Astrocyte (in vitro differentiated cells and primary cell): Measurements from ENCODE around the gene HTR3C. TPM values are rescaled to one million over a fixed set of nuclear protein-coding genes. Genes with fewer than 3 reads are reported as not detected.

ENCODE experiments used
- DNase-seq: peaks from one replicate; pipeline ENCODE4 v3.0.0-alpha.2; 2010; ENCODE audit warnings: low read depth
- FAIRE-seq: peaks from 2 replicates; lab custom pipeline; 2011; peaks lifted over from hg19 to GRCh38; lab: Jason Lieb, UNC
- H2AFZ ChIP-seq: 2 replicates; pipeline ENCODE4 v1.6.0; 2012; ENCODE audit warnings: low read depth, low read length, inconsistent platforms
- H3K27ac ChIP-seq: 2 replicates; pipeline ENCODE4 v1.5.1; 2011; ENCODE audit warnings: low read depth, low read length, inconsistent platforms
- H3K27me3 ChIP-seq: 2 replicates; pipeline ENCODE4 v1.6.0; 2011; ENCODE audit warnings: low read length, inconsistent platforms; ENCODE audit not compliant: insufficient read depth
- H3K36me3 ChIP-seq: 2 replicates; pipeline ENCODE4 v1.5.1; 2011; ENCODE audit warnings: low read length, inconsistent platforms; ENCODE audit not compliant: insufficient read depth
- H3K4me1 ChIP-seq: 2 replicates; pipeline ENCODE4 v1.5.1; 2011; ENCODE audit warnings: low read length, inconsistent platforms; ENCODE audit not compliant: insufficient read depth
- H3K4me2 ChIP-seq: 2 replicates; pipeline ENCODE4 v1.6.0; 2012; ENCODE audit warnings: low read length, inconsistent platforms
- H3K4me3 ChIP-seq: 2 replicates; pipeline ENCODE4 v1.5.1; 2011; ENCODE audit warnings: low read depth, mild to moderate bottlenecking, low read length, inconsistent platforms; ENCODE audit not compliant: insufficient read depth
- H3K79me2 ChIP-seq: 2 replicates; pipeline ENCODE4 v1.6.0; 2012; ENCODE audit warnings: mild to moderate bottlenecking, low read length, inconsistent platforms; ENCODE audit not compliant: insufficient read depth
- H3K9ac ChIP-seq: 2 replicates; pipeline ENCODE4 v1.6.0; 2012; ENCODE audit warnings: mild to moderate bottlenecking, low read length, inconsistent platforms
- H3K9me3 ChIP-seq: 2 replicates; pipeline ENCODE4 v1.5.1; 2012; ENCODE audit warnings: low read depth, mild to moderate bottlenecking, low read length, inconsistent platforms; ENCODE audit not compliant: insufficient read depth
- H4K20me1 ChIP-seq: 2 replicates; pipeline ENCODE4 v1.6.0; 2012; ENCODE audit warnings: low read length, inconsistent platforms; ENCODE audit not compliant: insufficient read depth
- H3K27ac Mint-ChIP-seq: one replicate; pipeline ENCODE4 v1.8.0; 2021; ENCODE audit warnings: mild to moderate bottlenecking, mixed read lengths; ENCODE audit not compliant: unreplicated experiment
- H3K27me3 Mint-ChIP-seq: one replicate; pipeline ENCODE4 v1.8.0; 2021; ENCODE audit warnings: low read depth, mixed read lengths; ENCODE audit not compliant: unreplicated experiment
- H3K36me3 Mint-ChIP-seq: one replicate; pipeline ENCODE4 v1.8.0; 2021; ENCODE audit warnings: low read depth, mixed read lengths; ENCODE audit not compliant: unreplicated experiment
- H3K4me1 Mint-ChIP-seq: one replicate; pipeline ENCODE4 v1.8.0; 2021; ENCODE audit warnings: low read depth, mixed read lengths; ENCODE audit not compliant: unreplicated experiment
- H3K4me3 Mint-ChIP-seq: one replicate; pipeline ENCODE4 v1.8.0; 2021; ENCODE audit warnings: mild to moderate bottlenecking, moderate library complexity, mixed read lengths; ENCODE audit not compliant: unreplicated experiment
- H3K9me3 Mint-ChIP-seq: one replicate; pipeline ENCODE4 v1.8.0; 2021; ENCODE audit warnings: mild to moderate bottlenecking, mixed read lengths; ENCODE audit not compliant: unreplicated experiment
- CTCF ChIP-seq: IDR thresholded peaks from 2 replicates; pipeline ENCODE4 v1.5.1; 2011; ENCODE audit warnings: low read depth, mild to moderate bottlenecking, inconsistent platforms, low read length, moderate library complexity; ENCODE audit not compliant: insufficient read depth
- EZH2 ChIP-seq: IDR thresholded peaks from 2 replicates; pipeline ENCODE4 v1.6.1; 2012; ENCODE audit warnings: mild to moderate bottlenecking, low read length, inconsistent platforms; ENCODE audit not compliant: insufficient read depth
- total RNA-seq: library from RNA; stranded (reverse); gene quantifications from 2 replicates; pipeline ENCODE4 v1.2.1, GENCODE V29; 2021

HTR3C gene
- total RNA-seq, 1 donor from 2014 or later = not detected

- no peaks in the 10 kb centered on the region for H3K79me2 ChIP-seq
- no peak overlapping the region for H3K4me3 ChIP-seq
- no peaks in the 10 kb centered on the region for H3K4me1 ChIP-seq
- H3K4me1 Mint-ChIP-seq = no peaks in the 10 kb centered on the region
- H3K9me3 Mint-ChIP-seq = no peaks in the 10 kb centered on the region
- no peak overlapping the region for H3K4me3 Mint-ChIP-seq
- H3K9me3 ChIP-seq = no peaks in the 10 kb centered on the region
- H3K4me2 ChIP-seq = no peak overlapping the region
- no peak overlapping the region for H3K27ac ChIP-seq
- FAIRE-seq (no peak), DNase-seq (no peak)
- H3K9ac ChIP-seq = no peak overlapping the region
- H3K27me3 ChIP-seq = peaks cover 10% of the 10 kb centered on the region
- H4K20me1 ChIP-seq = no peaks in the 10 kb centered on the region
- no peak overlapping the region for H3K27ac Mint-ChIP-seq
- no peaks in the 10 kb centered on the region for H3K36me3 ChIP-seq
- no peak overlapping the region for H2AFZ ChIP-seq
- no peak for TF ChIP-seq EZH2
- no peak for TF ChIP-seq CTCF
- H3K36me3 Mint-ChIP-seq = no peaks in the 10 kb centered on the region
- H3K27me3 Mint-ChIP-seq = peaks cover 26% of the 10 kb centered on the region
These were observed 2.5 kb upstream of the HTR3C start for GRCh38 chr3:184050217-184050847.

GRCh38 chr3:184058029-184058428 lies 5.2 kb downstream of the HTR3C start:
- FAIRE-seq = no peak
- H3K4me3 ChIP-seq = no peak overlapping the region
- peaks cover 22% of the 10 kb centered on the region for H3K27me3 Mint-ChIP-seq
- no peaks in the 10 kb centered on the region for H3K36me3 Mint-ChIP-seq
- peak overlapping the region; percentile 60 for H2AFZ ChIP-seq
- H3K79me2 ChIP-seq = no peaks in the 10 kb centered on the region
- H3K27ac Mint-ChIP-seq = no peak overlapping the region
- H3K4me3 Mint-ChIP-seq = no peak overlapping the region
- no peak overlapping the region for H3K9ac ChIP-seq
- no peaks in the 10 kb centered on the region for H3K4me1 Mint-ChIP-seq
- no peaks in the 10 kb centered on the region for H3K36me3 ChIP-seq
- H3K4me2 ChIP-seq = peak overlapping the region; percentile 65
- peaks cover 4% of the 10 kb centered on the region for H3K4me1 ChIP-seq
- no peaks in the 10 kb centered on the region for H3K9me3 ChIP-seq
- peaks cover 2% of the 10 kb centered on the region for H3K27me3 ChIP-seq
- H4K20me1 ChIP-seq = no peaks in the 10 kb centered on the region
- DNase-seq = peak; percentile 30
- no peaks in the 10 kb centered on the region for H3K9me3 Mint-ChIP-seq
- no peak overlapping the region for H3K27ac ChIP-seq
- TF ChIP-seq EZH2 = no peak
- TF ChIP-seq CTCF = no peak

- peaks cover 4% of the 10 kb centered on the region for H3K4me1 ChIP-seq
- Mint-ChIP-seq H3K9me3 (no peaks in the 10 kb centered on the region), H3K4me3 (no peak overlapping the region), H3K27me3 (peaks cover 22% of the 10 kb centered on the region), H3K27ac (no peak overlapping the region), H3K36me3 (no peaks in the 10 kb centered on the region), H3K4me1 (no peaks in the 10 kb centered on the region)
- H3K36me3 ChIP-seq = no peaks in the 10 kb centered on the region
- no peak overlapping the region for H3K9ac ChIP-seq
- DNase-seq (no peak), FAIRE-seq (no peak)
- TF ChIP-seq CTCF = no peak
- no peak for TF ChIP-seq EZH2
- H3K27me3 ChIP-seq = no peaks in the 10 kb centered on the region
- H2AFZ ChIP-seq = no peak overlapping the region
- no peak overlapping the region for H3K27ac ChIP-seq
- no peak overlapping the region for H3K4me3 ChIP-seq
- H3K79me2 ChIP-seq = no peaks in the 10 kb centered on the region
- H4K20me1 ChIP-seq = no peaks in the 10 kb centered on the region
- H3K4me2 ChIP-seq = no peak overlapping the region
- H3K9me3 ChIP-seq = no peaks in the 10 kb centered on the region
These were observed 6.6 kb downstream of the HTR3C start for GRCh38 chr3:184059424-184059823.
